MCF 10A (cell line): ENCODE results near the gene ACTL8. TPM values are rescaled to one million over a fixed set of nuclear protein-coding genes. Genes with fewer than 3 reads are reported as not detected.

Source experiments
- BruUV-seq: library from RNA; stranded (reverse); fragments of 400-500 nt; replicated peaks from 2 replicates; lab custom pipeline; 2021; lab: Mats Ljungman, UMichigan
- CTCF ChIA-PET: fragments of 300-600 bp; sonication (Branson Sonifier 250); formaldehyde crosslinking; extraction: SDS; loops from one replicate; lab custom pipeline; 2021; ENCODE audit warnings: antibody characterized with exemption, inconsistent platforms; lab: Yijun Ruan, JAX
- POLR2A ChIA-PET: fragments of 300-600, 350-650 bp; sonication (Branson Sonifier 250); formaldehyde crosslinking; extraction: SDS; loops from one replicate; lab custom pipeline; 2020; ENCODE audit warnings: antibody characterized with exemption, inconsistent platforms; lab: Yijun Ruan, JAX
- DNase-seq: peaks from one replicate; pipeline ENCODE4 v3.0.0-alpha.2; 2018; ENCODE audit not compliant: unreplicated experiment
- H3K27ac Mint-ChIP-seq: one replicate; pipeline ENCODE4 v1.8.0; 2022; ENCODE audit warnings: mild to moderate bottlenecking, low read depth, mixed read lengths; ENCODE audit not compliant: unreplicated experiment
- H3K27me3 Mint-ChIP-seq: one replicate; pipeline ENCODE4 v1.8.0; 2022; ENCODE audit warnings: mixed read lengths; ENCODE audit not compliant: insufficient read depth, unreplicated experiment
- H3K36me3 Mint-ChIP-seq: one replicate; pipeline ENCODE4 v1.8.0; 2022; ENCODE audit warnings: mild to moderate bottlenecking, moderate library complexity, mixed read lengths; ENCODE audit not compliant: insufficient read depth, unreplicated experiment
- H3K4me1 Mint-ChIP-seq: one replicate; pipeline ENCODE4 v1.8.0; 2022; ENCODE audit warnings: mixed read lengths; ENCODE audit not compliant: insufficient read depth, unreplicated experiment
- H3K4me3 Mint-ChIP-seq: one replicate; pipeline ENCODE4 v1.8.0; 2022; ENCODE audit warnings: mild to moderate bottlenecking, moderate library complexity, mixed read lengths; ENCODE audit not compliant: unreplicated experiment
- H3K9me3 Mint-ChIP-seq: one replicate; pipeline ENCODE4 v1.8.0; 2022; ENCODE audit warnings: mixed read lengths; ENCODE audit not compliant: unreplicated experiment
- intact Hi-C: fragments of 100-400 bp; cut with micrococcal nuclease; formaldehyde crosslinking; loops from 2 replicates; pipeline ENCODE4 v1.14.1; 2022
- total RNA-seq: library from RNA; stranded (reverse); gene quantifications from 2 replicates; pipeline ENCODE4 v1.2.3, GENCODE V29; 2022
- TF ChIP-seq, protein P1 (sequence below): fragments of 200-600 bp; IDR thresholded peaks from one replicate; pipeline ENCODE4 v1.8.0; 2022; ENCODE audit warnings: antibody characterized with exemption, mild to moderate bottlenecking; ENCODE audit not compliant: unreplicated experiment

The ACTL8 gene
- total RNA-seq, 1 experiment from 2014 or later = 0.23 TPM

DNA sequence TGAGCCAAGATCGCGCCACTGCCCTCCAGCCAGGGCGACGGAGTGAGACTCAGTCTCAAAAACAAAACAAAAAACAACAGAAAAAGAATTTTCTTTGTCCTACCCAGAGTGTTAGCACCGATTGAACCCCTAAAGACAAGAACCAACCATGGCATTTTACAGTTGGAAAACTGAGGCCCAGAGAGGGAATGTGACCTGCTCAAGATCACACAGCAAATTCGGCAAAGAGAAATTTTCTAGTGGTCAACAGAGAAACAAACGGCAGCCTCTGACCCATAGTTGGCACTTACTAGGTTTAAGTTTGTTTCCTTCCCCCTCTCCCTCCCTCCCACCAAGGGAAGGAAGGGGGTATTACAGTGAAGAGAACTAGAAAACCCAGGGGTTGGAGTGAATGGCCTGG is 20.5 kb upstream of the ACTL8 start:
- CTCF ChIA-PET = no interaction called here
- no peak overlapping the region for H3K27ac Mint-ChIP-seq
- H3K27me3 Mint-ChIP-seq = peaks cover under 1% of the 10 kb centered on the region
- intact Hi-C loops = no loop called here
- no peaks in the 10 kb centered on the region for H3K4me1 Mint-ChIP-seq
- no peaks in the 10 kb centered on the region for H3K36me3 Mint-ChIP-seq
- DNase-seq = no peak
- no TSS peak for BruUV-seq
- no peak overlapping the region for H3K4me3 Mint-ChIP-seq
- POLR2A ChIA-PET = no interaction called here
- H3K9me3 Mint-ChIP-seq = no peaks in the 10 kb centered on the region
- TF ChIP-seq, protein P1, sequence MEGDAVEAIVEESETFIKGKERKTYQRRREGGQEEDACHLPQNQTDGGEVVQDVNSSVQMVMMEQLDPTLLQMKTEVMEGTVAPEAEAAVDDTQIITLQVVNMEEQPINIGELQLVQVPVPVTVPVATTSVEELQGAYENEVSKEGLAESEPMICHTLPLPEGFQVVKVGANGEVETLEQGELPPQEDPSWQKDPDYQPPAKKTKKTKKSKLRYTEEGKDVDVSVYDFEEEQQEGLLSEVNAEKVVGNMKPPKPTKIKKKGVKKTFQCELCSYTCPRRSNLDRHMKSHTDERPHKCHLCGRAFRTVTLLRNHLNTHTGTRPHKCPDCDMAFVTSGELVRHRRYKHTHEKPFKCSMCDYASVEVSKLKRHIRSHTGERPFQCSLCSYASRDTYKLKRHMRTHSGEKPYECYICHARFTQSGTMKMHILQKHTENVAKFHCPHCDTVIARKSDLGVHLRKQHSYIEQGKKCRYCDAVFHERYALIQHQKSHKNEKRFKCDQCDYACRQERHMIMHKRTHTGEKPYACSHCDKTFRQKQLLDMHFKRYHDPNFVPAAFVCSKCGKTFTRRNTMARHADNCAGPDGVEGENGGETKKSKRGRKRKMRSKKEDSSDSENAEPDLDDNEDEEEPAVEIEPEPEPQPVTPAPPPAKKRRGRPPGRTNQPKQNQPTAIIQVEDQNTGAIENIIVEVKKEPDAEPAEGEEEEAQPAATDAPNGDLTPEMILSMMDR = no peak

DNA sequence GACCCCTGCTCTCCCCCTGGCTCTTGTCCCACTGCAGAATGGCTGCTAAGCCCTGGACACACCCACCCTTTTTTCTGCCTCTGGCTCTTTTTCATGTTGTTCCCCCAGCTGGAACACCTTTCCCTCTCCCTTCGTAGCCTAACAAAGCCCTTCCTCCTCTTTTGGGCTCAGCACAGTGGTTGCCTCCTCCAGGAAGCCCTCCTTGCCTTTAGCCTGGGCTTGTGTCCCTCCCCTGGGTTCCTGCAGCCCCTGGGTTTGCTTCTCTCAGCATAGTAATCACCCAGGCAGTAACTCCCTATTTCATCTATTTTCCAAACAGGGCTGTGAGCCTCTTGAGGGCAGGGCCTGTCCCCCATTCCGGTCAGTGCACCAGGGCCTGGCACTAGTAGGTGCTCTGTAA is 19.8 kb upstream of the ACTL8 start:
- Mint-ChIP-seq H3K4me3 (no peak overlapping the region), H3K27me3 (peaks cover 8% of the 10 kb centered on the region), H3K36me3 (no peaks in the 10 kb centered on the region), H3K9me3 (no peaks in the 10 kb centered on the region), H3K27ac (no peak overlapping the region), H3K4me1 (no peaks in the 10 kb centered on the region)
- intact Hi-C loops = no loop called here
- no TSS peak for BruUV-seq
- ChIA-PET CTCF (no interaction called here), POLR2A (no interaction called here)
- DNase-seq = no peak
- TF ChIP-seq, protein P1 = no peak

DNA sequence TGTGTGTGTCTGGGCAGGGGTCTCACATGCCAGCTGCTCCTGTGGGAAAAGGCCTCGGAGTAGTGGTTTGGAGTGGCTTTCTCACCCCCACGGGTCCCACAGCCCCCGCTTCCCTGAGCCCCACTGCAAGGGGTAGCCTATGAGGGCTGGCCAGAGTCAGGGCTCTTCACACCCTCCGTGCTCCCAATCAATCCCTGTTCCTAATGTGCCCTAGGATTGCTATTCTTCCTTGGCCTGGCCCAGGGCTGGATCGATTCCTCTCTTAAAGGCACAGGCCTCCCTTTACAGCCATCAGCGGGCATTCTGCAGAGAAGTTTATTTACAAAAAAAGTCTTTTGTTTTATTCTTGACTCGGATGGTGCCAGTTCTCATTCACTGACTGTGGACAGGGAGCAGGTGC is 19.3 kb upstream of the ACTL8 start:
- intact Hi-C loops = no loop called here
- Mint-ChIP-seq H3K27ac (no peak overlapping the region), H3K9me3 (no peaks in the 10 kb centered on the region), H3K4me1 (no peaks in the 10 kb centered on the region), H3K36me3 (no peaks in the 10 kb centered on the region), H3K4me3 (no peak overlapping the region), H3K27me3 (peaks cover 13% of the 10 kb centered on the region)
- no peak for DNase-seq
- no TSS peak for BruUV-seq
- TF ChIP-seq, protein P1 = no peak
- CTCF ChIA-PET = no interaction called here
- POLR2A ChIA-PET = no interaction called here

DNA sequence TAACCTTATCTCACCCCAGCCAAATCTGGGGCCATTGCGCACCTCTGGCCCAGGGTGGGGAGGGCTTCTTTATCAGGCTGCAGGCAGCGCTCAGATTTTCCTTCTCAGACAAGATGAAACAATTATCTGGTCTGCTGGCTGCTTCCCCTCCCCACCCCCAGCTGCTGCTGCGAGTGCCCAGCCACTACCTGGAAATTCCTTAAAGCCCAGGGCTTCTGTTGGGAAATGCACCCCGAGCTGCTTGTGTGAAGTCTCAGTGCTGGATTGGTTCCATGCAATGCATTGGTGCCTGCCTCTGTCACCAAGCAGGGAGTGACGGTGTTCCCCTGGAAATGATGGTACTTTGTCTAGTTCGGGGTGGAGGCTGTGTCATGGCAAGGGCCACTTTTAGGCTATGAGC is 18.5 kb upstream of the ACTL8 start:
- H3K4me3 Mint-ChIP-seq = no peak overlapping the region
- H3K4me1 Mint-ChIP-seq = no peaks in the 10 kb centered on the region

More for the DNA sequence above, 18.5 kb upstream of the ACTL8 start:
- Mint-ChIP-seq H3K27ac (no peak overlapping the region), H3K9me3 (no peaks in the 10 kb centered on the region), H3K36me3 (no peaks in the 10 kb centered on the region), H3K27me3 (peaks cover 20% of the 10 kb centered on the region)
- TF ChIP-seq, protein P1 = no peak
- no peak for DNase-seq
- BruUV-seq = no TSS peak
- ChIA-PET POLR2A (no interaction called here), CTCF (interaction anchor here (0.5 kb wide), 1 partner anchor 77 kb away, joined by 4 read pairs; no protein-coding TSS in a partner anchor)
- intact Hi-C loops = no loop called here
